Mesendoderm (in vitro differentiated cells): ENCODE data around the gene KLRG1.

ENCODE experiments used
- DNase-seq: peaks from one replicate; pipeline ENCODE4 v3.0.0; 2013
- H2AK5ac ChIP-seq: 2 replicates; pipeline ENCODE4 v1.6.1; 2013; ENCODE audit warnings: low read length, inconsistent platforms
- H2BK120ac ChIP-seq: 2 replicates; pipeline ENCODE4 v1.6.1; 2013; ENCODE audit warnings: low read depth, mild to moderate bottlenecking, low read length, moderate library complexity, mixed read lengths
- H2BK15ac ChIP-seq: replicated peaks from 2 replicates; pipeline ENCODE4 v1.6.1; 2013; ENCODE audit warnings: low read depth, mild to moderate bottlenecking, moderate library complexity
- H2BK5ac ChIP-seq: 2 replicates; pipeline ENCODE4 v1.6.1; 2013; ENCODE audit warnings: low read length, inconsistent platforms
- H3K18ac ChIP-seq: 2 replicates; pipeline ENCODE4 v1.6.1; 2013; ENCODE audit warnings: mild to moderate bottlenecking, low read length, mixed read lengths
- H3K23ac ChIP-seq: one replicate; pipeline ENCODE4 v1.6.1; 2013; ENCODE audit warnings: low read length
- H3K27ac ChIP-seq: 2 replicates; pipeline ENCODE4 v1.5.1; 2013; ENCODE audit warnings: low read depth, mild to moderate bottlenecking, inconsistent platforms, low read length, moderate library complexity
- H3K27me3 ChIP-seq: 2 replicates; pipeline ENCODE4 v1.6.1; 2013; ENCODE audit warnings: low read length, control low read depth, mild to moderate bottlenecking, inconsistent platforms; ENCODE audit not compliant: insufficient read depth, poor library complexity
- H3K36me3 ChIP-seq: 2 replicates; pipeline ENCODE4 v1.6.1; 2013; ENCODE audit warnings: low read length, inconsistent platforms; ENCODE audit not compliant: control insufficient read depth, insufficient read depth
- H3K4ac ChIP-seq: one replicate; pipeline ENCODE4 v1.6.1; 2013; ENCODE audit warnings: low read depth, mild to moderate bottlenecking, low read length, moderate library complexity
- H3K4me1 ChIP-seq: 2 replicates; pipeline ENCODE4 v1.6.1; 2013; ENCODE audit warnings: low read depth, low read length, inconsistent platforms; ENCODE audit not compliant: control insufficient read depth
- H3K4me2 ChIP-seq: 2 replicates; pipeline ENCODE4 v1.6.1; 2013; ENCODE audit warnings: low read length
- H3K4me3 ChIP-seq: 2 replicates; pipeline ENCODE4 v1.5.1; 2013; ENCODE audit warnings: mild to moderate bottlenecking, low read length
- H3K56ac ChIP-seq: one replicate; pipeline ENCODE4 v1.6.1; 2013; ENCODE audit warnings: low read length
- H3K79me1 ChIP-seq: 2 replicates; pipeline ENCODE4 v1.6.1; 2013; ENCODE audit warnings: low read length, inconsistent platforms
- H3K79me2 ChIP-seq: 2 replicates; pipeline ENCODE4 v1.6.1; 2013; ENCODE audit warnings: mild to moderate bottlenecking, low read length; ENCODE audit not compliant: control insufficient read depth, insufficient read depth
- H3K9ac ChIP-seq: 2 replicates; pipeline ENCODE4 v1.6.1; 2013; ENCODE audit warnings: low read length, inconsistent platforms
- H4K5ac ChIP-seq: one replicate; pipeline ENCODE4 v1.6.1; 2013; ENCODE audit warnings: low read length
- H4K8ac ChIP-seq: one replicate; pipeline ENCODE4 v1.6.1; 2013; ENCODE audit warnings: low read depth, mild to moderate bottlenecking, control low read depth, low read length, moderate library complexity
- WGBS: extraction: QIAGEN DNeasy Blood & Tissue Kit; methylation state at CpG from one replicate; pipeline ENCODE4 v1.1.7; 2013; ENCODE audit warnings: low lambda C conversion rate, missing lambda C conversion rate; ENCODE audit not compliant: insufficient coverage; ENCODE audit errors: extremely low coverage; 5-methylcytosine and 5-hydroxymethylcytosine counted together

Gene KLRG1

DNA sequence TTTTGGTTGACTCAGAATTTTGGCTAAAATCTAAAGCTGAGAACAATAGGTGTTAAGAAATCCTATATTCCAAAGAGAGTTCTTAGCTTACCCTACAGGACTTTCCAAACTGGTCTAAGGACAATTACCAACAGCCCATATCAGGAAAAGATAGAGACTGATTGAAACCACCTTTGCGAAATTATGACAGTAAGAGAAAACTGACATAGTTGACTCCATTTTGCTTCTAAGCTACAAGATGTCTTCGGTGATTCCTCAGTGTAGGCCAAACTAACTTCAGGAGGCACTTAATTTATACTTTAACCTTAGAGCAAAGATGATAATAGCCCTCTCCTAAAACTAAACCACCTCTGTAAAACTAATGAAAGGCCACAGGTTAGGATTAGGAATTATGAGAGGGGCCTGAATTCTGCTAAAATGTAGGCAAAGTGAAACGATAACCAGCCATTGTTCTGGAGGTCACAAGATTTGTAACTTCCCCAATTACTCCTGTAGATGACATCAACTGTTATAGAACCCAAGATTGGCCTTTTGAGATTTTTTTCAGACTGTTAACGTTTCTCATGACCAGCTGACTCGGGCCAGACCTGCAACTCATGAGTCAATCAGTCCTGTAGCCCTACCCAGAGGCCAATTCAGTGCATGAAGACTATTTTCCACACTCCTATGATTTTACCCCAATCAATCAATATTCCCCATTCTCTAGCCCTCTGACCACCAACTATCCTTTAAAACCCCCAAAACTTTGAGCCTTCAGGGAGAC, 43.0 kb downstream of the KLRG1 start:
- H3K23ac ChIP-seq, result no peak overlapping the region
- no peak overlapping the region for H3K4me3 ChIP-seq
- no peaks in the 10 kb centered on the region for H3K36me3 ChIP-seq
- no CpG with 5 or more reads among the region's 5 CpGs for WGBS
- no peak for DNase-seq
- H4K8ac ChIP-seq, result no peak overlapping the region
- no peak overlapping the region for H3K4me2 ChIP-seq
- no peak overlapping the region for H3K56ac ChIP-seq
- no peak overlapping the region for H2BK120ac ChIP-seq
- H2BK5ac ChIP-seq, result no peak overlapping the region
- H3K18ac ChIP-seq, result no peak overlapping the region
- no peaks in the 10 kb centered on the region for H3K4me1 ChIP-seq
- no peaks in the 10 kb centered on the region for H3K27me3 ChIP-seq
- no peak overlapping the region for H3K27ac ChIP-seq
- H2AK5ac ChIP-seq, result no peak overlapping the region
- H3K9ac ChIP-seq, result no peak overlapping the region
- no peak overlapping the region for H4K5ac ChIP-seq
- no peaks in the 10 kb centered on the region for H3K79me1 ChIP-seq
- no peaks in the 10 kb centered on the region for H3K79me2 ChIP-seq
- H2BK15ac ChIP-seq, result no peak overlapping the region
- H3K4ac ChIP-seq, result no peak overlapping the region

DNA sequence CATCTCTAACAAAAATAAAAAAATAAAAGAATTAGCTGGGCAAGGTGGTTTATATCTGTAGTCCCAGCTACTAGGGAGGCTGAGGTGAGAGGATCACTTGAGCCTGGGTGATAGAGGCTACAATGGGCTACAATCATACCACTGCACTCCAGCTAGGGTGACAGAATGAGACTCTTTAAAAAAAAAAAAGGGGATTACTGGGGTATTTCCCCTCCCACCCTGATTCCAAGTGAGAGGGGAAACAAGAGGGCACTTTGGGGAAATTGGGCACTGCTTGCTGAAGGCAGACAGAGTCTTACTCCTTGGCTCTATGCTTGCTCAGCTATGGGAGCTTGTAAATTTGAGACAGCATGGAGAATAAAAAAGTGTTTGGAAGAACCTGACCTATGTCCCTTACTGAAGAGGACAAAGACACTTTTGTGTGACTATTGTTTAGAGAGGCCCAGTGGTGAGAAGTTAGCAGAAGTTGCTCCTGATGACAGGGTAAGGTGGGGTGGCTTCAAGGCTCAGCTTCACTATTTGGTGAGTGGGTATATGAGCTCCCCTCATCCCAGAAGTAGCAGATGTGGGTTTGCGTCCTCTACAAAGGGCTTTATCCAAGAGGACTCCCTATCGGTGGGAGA, 44.0 kb downstream of the KLRG1 start:
- no peak overlapping the region for H3K4me3 ChIP-seq
- no peaks in the 10 kb centered on the region for H3K27me3 ChIP-seq
- H3K4ac ChIP-seq, result no peak overlapping the region
- H3K36me3 ChIP-seq, result no peaks in the 10 kb centered on the region
- H3K9ac ChIP-seq, result no peak overlapping the region
- no peak overlapping the region for H2BK15ac ChIP-seq
- H3K4me1 ChIP-seq, result no peaks in the 10 kb centered on the region
- no CpG with 5 or more reads among the region's 2 CpGs for WGBS
- H2AK5ac ChIP-seq, result no peak overlapping the region
- no peak overlapping the region for H2BK5ac ChIP-seq
- no peak overlapping the region for H3K56ac ChIP-seq
- no peak overlapping the region for H4K5ac ChIP-seq
- no peak overlapping the region for H3K23ac ChIP-seq
- no peak overlapping the region for H3K27ac ChIP-seq
- H4K8ac ChIP-seq, result no peak overlapping the region
- no peak overlapping the region for H3K18ac ChIP-seq
- no peak overlapping the region for H2BK120ac ChIP-seq
- DNase-seq, result no peak
- H3K79me1 ChIP-seq, result no peaks in the 10 kb centered on the region
- H3K79me2 ChIP-seq, result no peaks in the 10 kb centered on the region
- no peak overlapping the region for H3K4me2 ChIP-seq

DNA sequence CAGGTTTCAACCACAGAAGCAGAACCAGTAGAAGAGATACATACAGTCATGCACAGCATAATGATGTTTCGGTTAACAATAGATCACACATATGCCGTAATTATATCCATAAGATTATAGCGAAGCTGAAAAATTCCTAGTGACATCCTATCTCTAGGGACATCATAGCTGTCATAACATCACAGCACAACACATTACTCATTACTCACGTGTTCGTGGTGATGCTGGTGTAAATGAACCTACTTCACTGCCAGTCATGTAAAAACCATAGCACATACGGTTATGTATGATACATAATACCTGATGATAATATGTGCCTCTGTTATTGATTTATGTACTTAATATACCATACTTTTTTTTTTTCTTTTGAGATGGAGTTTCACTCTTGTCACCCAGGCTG, 44.7 kb downstream of the KLRG1 start:
- no peak overlapping the region for H3K18ac ChIP-seq
- H3K4ac ChIP-seq, result no peak overlapping the region
- no peaks in the 10 kb centered on the region for H3K79me1 ChIP-seq
- H3K36me3 ChIP-seq, result no peaks in the 10 kb centered on the region
- no peak overlapping the region for H3K4me3 ChIP-seq
- no peak overlapping the region for H3K56ac ChIP-seq
- H3K9ac ChIP-seq, result no peak overlapping the region
- H2AK5ac ChIP-seq, result no peak overlapping the region
- no peak for DNase-seq
- H2BK15ac ChIP-seq, result no peak overlapping the region
- H2BK120ac ChIP-seq, result no peak overlapping the region
- H3K27ac ChIP-seq, result no peak overlapping the region
- H3K23ac ChIP-seq, result no peak overlapping the region
- WGBS, result no CpG with 5 or more reads among the region's 6 CpGs
- no peak overlapping the region for H2BK5ac ChIP-seq
- no peak overlapping the region for H4K5ac ChIP-seq
- H4K8ac ChIP-seq, result no peak overlapping the region
- no peaks in the 10 kb centered on the region for H3K27me3 ChIP-seq
- no peaks in the 10 kb centered on the region for H3K79me2 ChIP-seq
- H3K4me2 ChIP-seq, result no peak overlapping the region
- H3K4me1 ChIP-seq, result no peaks in the 10 kb centered on the region

DNA sequence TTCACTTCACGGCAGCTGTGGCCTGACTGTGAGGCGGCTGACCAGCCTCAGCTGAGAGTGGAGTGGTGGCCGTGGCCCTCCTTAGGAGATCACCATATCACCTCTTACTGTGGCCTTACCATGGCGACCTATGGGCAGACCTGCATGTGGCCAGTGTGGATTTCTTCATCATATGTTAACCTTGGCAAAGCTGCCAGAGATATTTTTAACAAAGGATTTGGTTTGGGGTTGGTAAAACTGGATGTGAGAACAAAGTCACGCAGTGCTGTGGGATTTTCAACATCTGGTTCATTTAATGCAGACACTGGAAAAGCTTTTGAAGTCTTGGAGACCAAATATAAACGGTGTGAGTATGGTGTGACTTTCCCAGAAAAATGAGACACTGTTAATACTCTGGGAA, 46.9 kb downstream of the KLRG1 start:
- Histone ChIP-seq H3K18ac (no peak overlapping the region), H3K9ac (no peak overlapping the region), H3K4me2 (no peak overlapping the region), H3K4me1 (no peaks in the 10 kb centered on the region), H3K79me1 (no peaks in the 10 kb centered on the region), H3K79me2 (no peaks in the 10 kb centered on the region), H3K56ac (no peak overlapping the region), H2BK120ac (no peak overlapping the region), H3K23ac (no peak overlapping the region), H2BK15ac (no peak overlapping the region), H3K27ac (no peak overlapping the region), H4K5ac (no peak overlapping the region), H2AK5ac (no peak overlapping the region), H4K8ac (no peak overlapping the region), H3K27me3 (no peaks in the 10 kb centered on the region), H3K4ac (no peak overlapping the region), H2BK5ac (no peak overlapping the region), H3K36me3 (no peaks in the 10 kb centered on the region), H3K4me3 (no peak overlapping the region)
- WGBS, result no CpG with 5 or more reads among the region's 6 CpGs
- no peak for DNase-seq

DNA sequence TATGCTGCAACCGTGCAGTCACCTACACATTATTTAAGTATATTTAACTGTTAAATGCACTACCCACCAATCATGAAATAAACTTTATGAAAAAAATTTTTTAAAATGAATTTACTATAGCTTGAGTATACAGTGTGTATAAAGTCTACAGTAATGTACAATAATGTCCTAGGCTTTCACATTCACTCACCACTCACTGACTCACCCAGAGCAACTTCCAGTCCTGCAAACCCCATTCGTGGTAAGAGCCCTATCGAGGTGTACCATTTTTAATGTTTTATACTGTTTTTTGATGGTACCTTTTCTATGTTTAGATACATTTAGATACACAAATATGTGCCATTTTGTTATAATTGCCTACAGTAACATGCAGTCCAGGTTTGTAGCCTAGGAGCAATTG, 48.1 kb downstream of the KLRG1 start:
- H3K4me2 ChIP-seq, result no peak overlapping the region
- H2AK5ac ChIP-seq, result no peak overlapping the region
- no peaks in the 10 kb centered on the region for H3K27me3 ChIP-seq
- no peak overlapping the region for H3K23ac ChIP-seq
- H3K4ac ChIP-seq, result no peak overlapping the region
- no peak for DNase-seq
- no peak overlapping the region for H3K18ac ChIP-seq
- H4K5ac ChIP-seq, result no peak overlapping the region
- H3K9ac ChIP-seq, result no peak overlapping the region
- no peak overlapping the region for H2BK5ac ChIP-seq
- no peaks in the 10 kb centered on the region for H3K79me2 ChIP-seq
- no peak overlapping the region for H3K56ac ChIP-seq
- no peaks in the 10 kb centered on the region for H3K79me1 ChIP-seq
- H3K27ac ChIP-seq, result no peak overlapping the region
- H3K4me1 ChIP-seq, result no peaks in the 10 kb centered on the region
- H3K4me3 ChIP-seq, result no peak overlapping the region
- no peak overlapping the region for H2BK15ac ChIP-seq
- no peak overlapping the region for H4K8ac ChIP-seq
- WGBS, result no CpG with 5 or more reads among the region's 3 CpGs
- H2BK120ac ChIP-seq, result no peak overlapping the region
- H3K36me3 ChIP-seq, result no peaks in the 10 kb centered on the region
